A549 treated with RU486 at 1 μM for 4 hours (cell line): ENCODE measurements around the gene MSI1. TPM values are rescaled to one million over a fixed set of nuclear protein-coding genes. Genes with fewer than 3 reads are reported as not detected.

Source experiments
- total RNA-seq: library from RNA; stranded (reverse); fragments of 200-300 nt; extraction: Qiagen RNA extraction; gene quantifications from 5 replicates; pipeline ENCODE4 v1.2.3, GENCODE V29; 2022; ENCODE audit warnings: low read depth

Gene MSI1
- total RNA-seq, result 0.59 to 1.6 TPM (median 1.4 TPM) in 5 replicates

DNA sequence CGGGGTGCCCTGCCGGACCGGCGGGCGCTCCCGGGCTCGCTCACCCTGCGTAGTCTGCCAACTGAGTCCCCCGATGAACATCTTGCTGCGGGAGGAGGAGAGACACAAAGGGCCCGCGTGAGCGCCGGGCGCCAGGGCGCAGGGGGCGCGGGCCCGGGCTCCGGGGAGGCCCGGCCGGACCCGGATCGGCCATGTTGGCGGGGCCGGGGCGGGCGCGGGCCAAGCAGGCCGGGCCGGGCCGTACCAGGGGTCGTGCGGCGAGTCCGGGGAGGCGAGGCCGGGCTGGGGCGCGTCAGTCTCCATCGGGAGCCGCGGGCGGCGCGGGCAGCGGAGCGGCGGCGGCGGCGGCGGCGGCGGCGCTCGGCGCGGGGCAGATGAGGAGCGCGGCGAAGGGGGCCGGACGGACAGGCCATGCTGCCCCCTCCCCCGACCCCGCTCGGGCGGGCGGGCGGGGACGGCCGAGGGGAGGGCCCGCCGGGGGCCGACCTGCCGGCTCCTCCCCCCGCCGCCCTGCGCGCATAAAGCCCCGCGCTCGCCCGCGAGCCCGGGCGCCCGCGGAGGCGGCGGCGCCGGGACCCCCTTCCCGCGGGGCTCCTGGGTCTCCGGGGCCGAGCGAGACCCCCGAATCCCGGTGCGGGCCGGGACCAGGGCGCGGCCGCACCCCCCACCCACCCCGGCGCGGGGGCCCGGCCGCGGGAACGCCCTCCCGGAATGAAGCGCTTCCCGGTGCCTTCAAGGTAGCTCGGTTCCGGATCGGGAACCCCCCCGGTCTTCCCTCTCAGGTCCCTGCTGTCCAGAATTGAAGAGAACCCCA lies at the start of gene MSI1:
Gene MSI1 (minus strand): TSS at position 376 of the 814 bp plus-strand sequence. CDS start 73 bp downstream, at position 303.

GRCh38 chr12:120327593-120327992 lies 41.4 kb downstream of the MSI1 start, which contains the start of gene PLA2G1B:
Gene PLA2G1B (minus strand): TSS chr12:120327779. CDS start chr12:120327753, 26 bp downstream.

DNA sequence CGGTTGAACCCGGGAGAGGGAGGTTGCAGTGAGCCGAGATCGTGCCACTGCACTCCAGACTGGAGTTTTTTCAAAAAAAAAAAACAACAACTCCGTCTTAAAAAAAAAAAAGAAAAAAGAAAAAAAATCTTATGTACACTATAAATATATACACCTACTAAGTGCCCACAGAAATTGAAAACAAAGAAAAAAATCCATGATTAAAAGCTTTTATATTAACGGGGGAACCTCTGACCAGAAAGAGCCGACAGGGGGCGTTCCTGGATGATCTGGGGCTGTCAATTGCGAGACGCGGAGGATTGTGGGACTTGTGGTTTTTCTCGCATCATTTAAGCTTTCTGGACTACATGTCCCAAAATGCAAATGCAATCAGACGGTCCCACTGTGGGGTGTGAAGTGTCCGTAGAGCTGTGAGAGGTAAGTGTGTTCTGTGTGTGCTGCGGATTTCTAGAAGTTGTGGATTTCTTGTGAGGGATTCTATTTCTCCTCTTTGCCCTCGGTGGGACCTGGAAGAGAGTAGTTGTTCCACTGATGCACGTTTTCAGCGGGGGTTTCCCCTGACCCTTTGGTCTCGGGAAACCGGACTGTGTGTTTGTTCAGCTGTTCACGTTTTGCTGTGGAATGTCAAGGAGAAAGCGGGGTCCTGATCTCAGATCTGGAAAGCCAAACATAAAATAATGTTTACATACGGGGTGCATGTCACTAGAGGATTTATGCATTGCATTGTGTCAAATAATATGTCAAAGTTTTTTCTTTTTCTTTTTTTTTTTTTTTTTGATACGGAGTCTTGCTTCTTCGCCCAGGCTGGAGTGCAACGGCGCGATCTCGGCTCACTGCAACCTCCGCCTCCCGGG lies 66.8 kb downstream of the MSI1 start, which contains the start of gene SIRT4:
Gene SIRT4 (plus strand): TSS at position 360 of the 854 bp plus-strand sequence. CDS start 1,241 bp downstream, outside the sequence.

DNA sequence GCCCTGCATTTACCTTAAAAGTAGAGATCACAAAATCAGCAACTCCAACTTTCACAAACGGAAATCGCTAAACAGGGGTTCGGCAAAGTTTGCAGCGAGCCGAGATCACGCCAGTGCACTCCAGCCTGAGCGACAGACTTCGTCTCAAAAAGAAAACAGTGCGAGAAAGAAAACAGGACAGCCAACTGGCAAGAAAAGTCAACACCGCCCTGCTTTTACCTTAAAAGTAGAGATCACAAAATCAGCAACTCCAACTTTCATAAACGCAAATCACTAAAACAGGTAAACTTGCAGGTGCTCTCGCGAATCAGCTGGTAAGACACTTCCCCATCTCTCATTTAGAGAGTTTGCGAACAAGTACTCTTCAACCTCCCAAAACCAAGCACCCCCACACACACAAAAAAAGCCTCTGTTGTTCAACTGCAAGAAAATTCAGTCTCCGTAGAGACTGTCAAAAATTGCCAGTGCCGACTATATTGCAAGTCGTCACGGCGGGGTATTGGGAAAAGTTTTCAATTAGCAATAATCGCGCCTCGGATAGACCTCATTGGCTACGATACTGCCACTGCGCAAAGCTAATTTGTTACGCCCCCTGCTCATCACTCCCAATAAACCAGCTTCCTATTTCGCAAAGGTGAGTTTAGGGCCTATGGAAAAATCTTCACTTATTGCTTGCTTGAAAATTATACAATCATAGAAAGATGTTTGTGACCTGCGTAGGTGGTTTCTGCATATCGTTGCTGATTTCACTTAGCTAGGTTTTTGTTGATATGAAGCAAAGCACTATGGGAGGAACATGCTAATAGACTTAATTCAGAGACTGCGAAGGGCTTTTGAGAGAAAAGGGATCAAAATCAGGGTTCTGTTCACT lies 76.1 kb downstream of the MSI1 start, which contains the start of gene RNU4-1:
Gene RNU4-1 (minus strand): TSS at position 577 of the 871 bp plus-strand sequence.

Other genes starting within 250 kb of the MSI1 start
- gene GCN1, start 174.4 kb downstream of the MSI1 start, total RNA-seq, result 47.7 to 60.9 TPM (median 56.5 TPM) in 5 replicates
- gene RPLP0, start 168.1 kb downstream of the MSI1 start, total RNA-seq, result 3,316 to 3,538 TPM (median 3,483 TPM) in 5 replicates
- gene PXN, start 103.4 kb downstream of the MSI1 start, total RNA-seq, result 153 to 186 TPM (median 160 TPM) in 5 replicates
- gene RNU4-2, start 77.3 kb downstream of the MSI1 start, total RNA-seq, result 9.9 TPM in 1 of 5 replicates, not detected in the others
- not detected in 5 replicates for gene RNU4-1, start 75.9 kb downstream of the MSI1 start, total RNA-seq
- gene SIRT4, start 66.8 kb downstream of the MSI1 start, total RNA-seq, result 0.49 to 0.99 TPM (median 0.80 TPM) in 5 replicates
- not detected in 5 replicates for gene PLA2G1B, start 41.4 kb downstream of the MSI1 start, total RNA-seq
- 693 to 941 TPM (median 821 TPM) in 5 replicates for gene COX6A1, start 68.9 kb upstream of the MSI1 start, total RNA-seq
- gene TRIAP1, start 77.2 kb upstream of the MSI1 start, total RNA-seq, result 68.9 to 80.8 TPM (median 75.7 TPM) in 5 replicates
- gene GATC, start 77.3 kb upstream of the MSI1 start, total RNA-seq, result 21.4 to 28.1 TPM (median 24.7 TPM) in 5 replicates
- 185 to 248 TPM (median 226 TPM) in 5 replicates for gene SRSF9, start 100.6 kb upstream of the MSI1 start, total RNA-seq
- gene DYNLL1, start 126.9 kb upstream of the MSI1 start, total RNA-seq, result 587 to 709 TPM (median 639 TPM) in 5 replicates
- gene COQ5, start 160.0 kb upstream of the MSI1 start, total RNA-seq, result 26.4 to 31.3 TPM (median 27.1 TPM) in 5 replicates
- gene RNF10, start 165.2 kb upstream of the MSI1 start, total RNA-seq, result 101 to 111 TPM (median 104 TPM) in 5 replicates
- gene POP5, start 212.2 kb upstream of the MSI1 start, total RNA-seq, result 49.2 to 60.3 TPM (median 54.4 TPM) in 5 replicates